Non-pigmented ciliary epithelial cell (primary cell): ENCODE data around the gene TGM2.

Experiments used
- DNase-seq: peaks from one replicate; pipeline ENCODE4 v3.0.0-alpha.2; 2010; ENCODE audit warnings: low read depth

TGM2 gene

DNA sequence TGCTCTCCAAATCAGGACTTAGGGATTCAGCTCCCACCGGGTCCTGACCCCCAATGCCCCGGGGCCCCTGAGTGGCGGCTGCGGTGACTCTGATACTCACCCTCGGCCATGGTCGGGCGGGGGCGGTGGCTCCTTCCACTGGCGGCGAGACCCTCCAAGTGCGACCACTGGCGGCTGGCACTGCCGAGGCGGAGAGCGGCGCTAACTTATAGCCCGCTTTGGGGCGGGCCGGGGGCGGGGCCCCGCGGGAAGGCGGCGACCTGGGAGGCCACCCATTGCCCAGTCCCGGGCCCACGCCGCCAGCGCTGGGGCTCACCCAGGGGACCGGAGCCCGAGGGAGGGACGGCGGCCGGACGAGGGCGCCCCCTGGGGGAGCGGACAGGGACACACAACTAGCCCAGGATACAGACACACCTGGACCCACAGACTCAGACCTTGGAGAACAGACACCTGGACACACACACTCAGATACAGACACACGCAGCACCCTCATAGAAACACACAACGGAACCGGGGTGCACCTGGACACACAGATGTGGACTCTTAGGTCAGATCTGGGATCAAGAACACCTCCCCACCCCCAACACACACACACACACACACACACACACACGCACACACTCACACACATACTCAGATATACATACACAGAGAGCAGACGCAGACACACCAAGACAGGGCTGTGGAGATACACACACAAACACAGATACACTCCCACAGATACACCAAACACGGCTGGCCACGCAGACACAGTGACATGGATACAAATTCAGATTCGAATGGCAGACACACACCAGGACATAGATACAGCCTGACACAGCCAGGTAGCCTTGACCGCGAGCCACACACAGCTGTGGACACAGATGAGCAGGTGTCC, at the start of gene TGM2:
Gene TGM2 (minus strand): TSS at position 182 of the 877 bp plus-strand sequence. CDS start 72 bp downstream, at position 110.
- DNase-seq: no peak

DNA sequence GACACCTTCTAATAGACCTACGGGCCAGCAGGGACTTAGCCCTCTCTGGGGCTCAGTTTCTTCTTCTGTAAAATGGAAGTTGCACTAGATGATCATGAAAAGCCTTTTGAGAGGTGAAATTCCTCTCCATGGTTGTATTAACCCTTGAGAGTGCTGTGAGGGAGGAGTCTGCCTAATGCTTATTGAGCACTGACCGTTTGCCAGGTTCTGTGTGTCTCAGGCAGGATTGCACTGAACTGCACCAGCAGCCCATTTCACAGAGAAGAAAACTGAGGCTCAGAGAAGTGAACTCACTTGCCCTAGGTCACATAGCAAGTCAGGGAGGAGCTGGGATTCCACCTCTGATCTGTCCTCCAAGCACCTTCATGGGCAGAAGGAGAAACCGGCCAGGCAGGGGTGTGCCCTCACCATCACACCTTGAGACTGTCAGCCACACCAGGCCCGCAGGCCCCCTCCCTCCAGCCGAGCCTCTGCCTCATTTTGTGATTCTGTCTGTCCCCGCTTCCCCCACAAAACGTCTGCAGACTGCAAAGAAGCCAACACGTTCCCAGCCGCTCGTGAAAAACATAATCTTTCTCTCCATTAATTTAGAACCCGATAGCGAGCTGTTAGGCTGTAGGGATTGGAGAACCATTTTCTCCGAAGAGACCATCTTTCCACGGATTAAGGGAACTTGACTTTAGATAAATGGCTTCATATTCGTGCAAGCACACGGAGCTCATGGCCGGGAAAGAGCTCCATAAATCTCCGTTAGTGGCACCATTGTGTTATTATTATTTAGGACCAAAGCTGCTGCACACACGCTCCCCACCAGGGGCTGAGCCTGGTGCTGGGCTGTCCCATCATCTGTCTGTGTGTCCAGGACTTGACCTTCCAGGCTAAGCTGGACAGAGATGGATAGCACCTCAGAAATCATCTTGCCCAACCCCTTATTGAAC, 49.5 kb upstream of the TGM2 start:
- no peak for DNase-seq

DNA sequence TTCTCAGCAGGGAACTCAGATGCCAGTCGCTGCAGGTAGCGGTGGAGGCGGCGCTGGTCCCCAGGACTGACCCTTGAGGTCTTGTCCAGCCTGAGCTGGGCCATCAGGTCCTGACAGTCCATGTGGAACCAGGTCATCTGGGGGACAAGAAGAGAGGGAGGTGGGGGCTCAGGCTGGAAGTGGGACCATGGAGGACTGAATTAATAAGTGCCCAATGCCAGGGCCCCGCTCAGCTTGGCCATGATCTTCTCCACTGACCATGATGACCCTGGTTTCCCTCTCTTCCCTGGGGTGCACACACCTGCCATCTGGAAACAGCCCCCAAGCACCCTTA, 48.5 kb upstream of the TGM2 start:
- DNase-seq: no peak

DNA sequence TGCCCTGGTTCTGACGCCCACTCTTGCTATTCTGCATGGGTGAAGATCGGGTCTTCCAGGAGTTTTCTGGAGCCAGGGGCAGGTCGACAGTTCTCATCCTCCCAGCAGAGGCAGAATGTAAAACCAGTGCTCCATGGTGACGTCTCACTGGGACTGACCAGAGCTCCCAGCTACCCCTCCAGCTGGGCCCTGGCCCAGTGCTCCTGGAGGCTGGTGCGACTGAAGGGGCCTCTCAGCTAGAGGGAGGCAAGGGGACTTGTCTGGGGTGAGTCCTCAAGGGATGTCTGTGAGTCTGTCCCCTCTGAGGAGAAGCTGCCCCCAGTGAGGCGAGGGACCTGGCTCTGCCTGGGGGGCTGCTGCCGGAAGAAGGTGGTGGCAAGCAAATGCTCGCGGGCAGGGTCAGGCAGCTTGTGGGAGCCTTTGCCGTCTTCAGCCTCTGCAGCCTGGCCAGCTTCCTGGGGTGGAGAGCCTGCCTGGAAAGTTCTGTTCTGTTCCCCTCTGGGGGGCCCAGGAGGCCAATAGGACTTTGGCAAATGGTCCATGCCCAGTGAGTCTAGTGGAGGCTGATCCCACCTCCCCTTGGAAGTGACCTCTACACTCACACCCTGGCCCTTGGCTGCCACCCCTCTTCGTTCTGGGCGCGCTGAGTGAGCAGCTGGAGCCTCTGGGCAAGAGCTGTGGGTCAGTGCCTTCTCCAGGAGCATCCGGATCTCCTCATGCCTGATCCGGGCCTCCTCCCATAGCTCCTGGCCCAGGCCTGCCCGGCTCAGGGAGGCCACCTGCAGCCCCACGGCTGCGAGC, 47.9 kb upstream of the TGM2 start:
- DNase-seq: no peak

DNA sequence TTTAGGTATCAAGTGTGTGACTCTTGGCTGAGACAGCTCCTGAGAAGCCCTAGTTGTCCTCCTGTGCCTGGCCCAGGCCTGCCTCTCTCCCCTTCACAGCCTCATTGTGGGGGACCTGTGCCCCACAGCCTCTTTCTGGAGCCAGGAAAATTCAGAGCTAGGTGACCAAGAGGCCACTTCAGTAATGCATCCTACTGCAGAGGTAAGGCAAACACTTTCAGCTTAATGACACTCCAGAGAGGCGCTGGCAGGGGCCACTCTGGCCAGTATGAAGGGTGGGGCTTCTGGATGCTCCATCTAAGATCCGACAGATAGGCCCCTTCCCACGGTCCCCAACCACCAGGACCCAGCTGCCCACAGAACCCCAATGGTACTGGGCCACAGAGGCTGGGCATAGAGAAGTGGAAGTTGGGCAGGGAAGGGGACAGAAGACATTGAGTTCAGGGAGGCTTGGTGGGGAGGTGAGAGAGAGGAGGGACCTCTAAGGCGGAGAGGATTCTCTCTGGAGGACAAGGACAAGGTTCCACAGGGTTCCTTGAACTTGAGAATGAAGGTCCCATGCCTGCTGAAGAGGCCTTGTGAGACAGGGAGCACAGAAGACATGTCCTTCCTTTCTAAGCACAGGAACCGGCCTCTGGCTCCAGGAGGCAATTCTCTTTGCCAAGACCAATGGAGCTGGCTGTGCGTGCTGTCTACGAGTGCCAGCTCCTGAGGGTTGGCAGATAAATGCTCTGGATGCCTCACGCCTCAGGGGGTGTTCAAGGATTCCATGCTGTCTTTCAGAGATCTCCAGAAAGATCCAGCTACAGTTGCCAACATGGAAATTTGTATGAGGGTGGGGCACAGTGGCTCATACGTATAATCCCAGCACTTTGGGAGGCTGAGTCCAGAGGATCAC, 46.4 kb upstream of the TGM2 start:
- DNase-seq: no peak

DNA sequence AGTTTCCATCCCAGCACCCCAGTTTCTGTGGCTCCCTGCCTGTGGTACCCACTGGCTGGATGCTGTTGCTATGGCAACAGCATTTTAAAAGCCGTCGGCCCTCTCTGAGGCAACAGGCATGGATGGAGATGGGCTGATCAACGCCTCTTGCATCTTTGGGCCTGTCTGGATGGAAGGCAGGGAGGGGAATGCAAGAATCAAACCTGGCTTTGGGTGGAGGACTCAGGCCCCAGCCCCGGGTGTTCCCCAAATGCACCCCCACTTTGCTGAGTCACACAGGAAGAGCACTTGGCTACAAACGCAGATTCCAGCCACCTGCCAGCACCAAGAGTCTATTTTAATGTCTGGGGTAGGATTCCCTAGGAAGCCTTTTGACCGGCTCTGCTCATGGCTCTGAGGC, 45.7 kb upstream of the TGM2 start:
- no peak for DNase-seq

DNA sequence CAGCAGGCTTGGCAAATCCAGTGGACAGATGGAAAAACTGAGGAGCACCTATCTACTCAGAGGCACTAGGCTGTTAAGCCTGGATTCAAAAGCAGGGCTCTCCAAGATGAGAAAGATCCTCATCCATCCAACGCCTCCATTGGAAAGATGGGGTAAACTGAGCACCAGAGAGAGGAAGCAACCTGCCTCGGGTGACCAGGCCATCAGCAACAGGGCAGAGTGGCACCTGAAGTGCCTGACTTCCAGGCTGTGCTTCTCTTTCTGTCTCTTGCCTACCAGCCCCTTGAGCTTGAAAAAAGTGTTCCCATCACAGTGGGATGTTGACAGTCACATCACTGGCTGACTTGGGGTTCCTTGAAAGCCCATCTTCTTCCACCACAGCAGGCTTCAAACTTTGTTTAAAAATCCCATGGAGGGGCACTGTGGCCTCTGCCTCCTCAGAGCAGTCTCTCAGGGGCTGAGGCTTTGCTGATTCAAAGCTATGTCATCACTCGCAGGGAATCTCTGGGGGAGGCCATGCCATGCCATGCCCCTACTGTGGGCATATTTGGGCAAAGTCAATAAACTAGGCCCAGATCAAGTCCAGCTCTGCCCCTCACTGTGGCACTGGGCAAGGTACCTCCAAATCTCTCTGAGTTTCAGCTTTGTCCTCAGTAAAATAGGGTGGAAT, 44.8 kb upstream of the TGM2 start:
- DNase-seq: no peak

DNA sequence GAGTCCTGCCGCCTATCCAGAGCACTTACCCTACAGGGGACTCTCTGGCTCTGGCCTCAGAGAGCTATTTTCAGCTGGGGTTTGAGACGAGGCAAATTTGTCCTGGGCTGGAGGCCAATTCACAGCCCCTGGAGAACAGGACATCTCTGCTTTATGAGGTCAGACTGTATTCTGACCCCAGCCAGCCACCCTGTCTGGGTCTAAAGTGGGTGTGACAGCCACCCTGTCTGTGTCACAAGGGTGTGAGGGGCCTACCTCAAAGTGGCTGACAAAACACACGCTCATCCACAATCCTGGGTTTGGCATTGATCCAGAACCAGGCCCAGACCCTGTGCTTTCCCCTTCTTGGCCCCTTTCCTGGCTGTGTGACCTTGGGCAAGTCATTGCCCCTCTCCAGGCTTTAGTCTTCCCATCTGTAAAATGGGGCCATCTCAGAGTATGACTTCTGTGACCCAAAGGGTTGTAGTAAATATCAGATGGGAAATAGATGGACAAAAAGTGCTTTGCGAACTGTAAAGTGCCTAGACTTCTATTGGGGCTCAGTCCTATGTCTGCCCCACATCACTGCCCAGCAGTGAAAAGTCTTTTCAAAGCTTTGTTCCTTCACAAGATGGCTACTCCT, 44.1 kb upstream of the TGM2 start:
- DNase-seq: no peak

DNA sequence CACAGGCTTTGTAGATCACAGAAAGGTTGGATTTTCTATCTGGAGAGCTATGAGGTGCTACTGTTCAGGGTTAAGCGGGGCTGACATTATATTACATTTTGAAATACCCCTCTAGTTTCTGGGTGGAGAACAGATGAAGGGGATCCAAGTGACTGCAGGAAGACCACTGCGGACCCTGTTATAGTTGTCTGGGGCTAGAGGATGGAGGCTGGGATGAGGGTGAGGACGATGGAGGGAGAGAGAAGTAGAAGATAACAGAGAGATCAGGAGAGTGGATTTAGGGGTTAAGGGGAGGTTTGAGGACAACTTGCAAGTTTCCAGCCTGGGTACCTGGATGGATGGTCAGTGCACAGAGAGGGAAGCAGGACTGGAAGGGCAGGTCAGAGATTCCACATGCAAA, 43.5 kb upstream of the TGM2 start:
- DNase-seq: no peak

DNA sequence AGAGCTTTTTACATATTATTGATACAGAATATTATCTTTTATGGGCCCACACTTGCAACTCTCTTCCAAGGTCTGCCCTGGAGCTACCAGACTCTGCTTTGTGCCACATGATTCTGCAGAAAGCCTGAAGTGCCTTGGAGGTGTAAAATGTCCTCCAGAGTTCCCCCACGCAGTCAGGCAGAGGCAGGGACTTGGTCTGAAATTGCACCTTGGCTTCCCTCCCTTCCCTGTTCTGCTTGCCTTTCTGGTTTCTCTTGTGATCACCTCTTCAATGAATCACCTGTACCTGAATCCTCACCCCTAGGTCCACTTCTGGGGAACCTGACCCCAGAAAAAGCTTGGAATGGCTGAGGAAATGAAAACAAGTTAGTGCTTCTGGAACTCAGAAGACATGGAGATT, 43.0 kb upstream of the TGM2 start:
- DNase-seq: no peak

DNA sequence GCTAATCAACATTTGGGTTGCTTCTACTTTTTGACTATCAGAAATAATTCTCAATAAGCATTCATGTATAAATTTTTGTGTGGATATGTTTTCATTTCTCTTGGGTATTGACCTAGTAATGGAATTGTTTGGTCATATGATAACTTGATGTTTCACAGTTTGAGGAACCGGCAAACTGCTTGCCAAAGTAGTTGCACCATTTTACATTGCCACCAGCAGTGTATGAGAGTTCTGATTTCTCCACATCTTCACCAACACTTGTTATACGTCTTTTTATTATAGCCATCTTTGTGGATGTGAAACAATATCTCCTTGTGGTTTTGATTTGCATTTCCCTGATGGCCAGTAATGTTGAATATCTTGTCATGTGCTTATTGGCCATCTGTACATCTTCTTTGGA, 42.6 kb upstream of the TGM2 start:
- DNase-seq: no peak

DNA sequence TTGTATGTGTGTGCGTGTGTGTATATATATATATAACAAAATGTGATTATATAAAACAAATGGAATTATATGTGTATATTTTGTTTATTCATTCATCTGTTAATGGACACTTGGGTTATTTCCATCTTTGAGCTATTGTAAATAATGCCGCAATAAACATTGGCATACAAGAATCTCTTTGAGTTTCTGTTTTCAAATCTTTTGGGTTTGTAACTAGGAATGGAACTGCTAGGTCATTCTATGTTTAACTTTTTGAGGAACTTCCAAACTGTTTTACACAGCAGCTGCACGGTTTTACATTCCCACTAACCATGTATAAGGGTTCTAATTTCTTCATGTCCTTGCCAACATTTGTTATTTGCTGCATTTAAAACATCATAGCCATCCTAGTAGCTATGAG, 39.9 kb upstream of the TGM2 start:
- no peak for DNase-seq

DNA sequence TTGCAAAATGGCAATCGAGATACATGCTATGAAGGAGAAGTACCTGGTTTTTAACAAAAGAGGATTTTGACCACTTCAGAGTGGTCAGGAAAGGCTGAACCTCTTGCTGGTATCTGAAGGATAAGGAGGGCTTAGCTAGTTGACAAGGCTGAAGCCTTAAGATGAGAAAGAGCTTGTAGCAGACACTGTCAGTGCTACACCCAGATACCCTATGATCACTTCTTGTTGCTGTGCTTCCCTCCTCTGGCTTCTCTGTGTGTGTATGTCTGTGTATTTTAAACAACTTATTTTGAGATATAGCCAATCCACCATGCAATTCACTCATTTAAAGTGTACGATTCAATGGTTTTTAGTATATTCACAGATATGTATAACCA, 38.9 kb upstream of the TGM2 start:
- no peak for DNase-seq

DNA sequence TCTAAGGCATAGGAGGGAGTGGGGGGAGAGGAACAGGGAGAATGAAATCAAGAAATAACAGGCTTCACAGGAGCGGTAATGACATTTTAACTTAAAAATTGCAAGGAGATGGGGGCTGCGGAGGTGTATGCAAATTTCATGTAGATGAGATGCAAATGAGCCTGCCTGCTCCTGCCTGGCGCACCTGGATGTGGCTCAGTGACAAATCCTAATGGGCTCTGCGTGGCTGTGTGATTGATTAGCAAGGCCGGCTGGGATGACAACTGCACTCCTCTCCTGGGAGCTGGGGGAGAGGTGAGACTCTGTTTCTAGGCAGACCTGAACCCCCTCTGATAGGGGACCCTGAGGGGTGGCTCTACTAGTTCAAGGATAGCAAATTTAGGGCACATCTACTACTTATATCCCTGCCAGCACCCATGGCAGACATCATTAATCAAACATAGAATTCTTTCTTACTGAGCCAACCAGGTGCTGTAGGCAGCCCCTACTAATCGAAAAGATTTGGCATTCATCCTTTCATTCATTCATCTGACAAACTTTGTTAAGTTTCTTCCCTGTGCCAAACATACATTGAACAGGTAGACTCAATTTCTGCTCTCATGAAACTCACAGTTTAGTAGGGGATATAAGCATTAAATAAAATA, 38.4 kb upstream of the TGM2 start:
- DNase-seq: no peak

DNA sequence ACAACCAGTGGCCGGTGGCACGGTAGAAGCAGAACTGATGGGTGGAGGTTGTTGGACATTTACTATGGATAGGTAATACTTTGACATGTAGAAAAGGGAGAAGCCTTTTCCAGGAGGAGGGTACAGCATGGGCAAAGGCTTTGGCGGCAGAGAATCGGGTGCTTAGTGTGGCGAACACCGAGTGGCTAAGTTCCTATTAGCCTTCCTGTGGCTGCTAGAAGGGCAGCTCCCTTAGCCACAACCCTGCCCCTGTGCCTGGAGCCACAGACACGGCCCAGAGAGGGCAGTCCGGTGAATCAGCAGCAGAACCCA, 37.9 kb upstream of the TGM2 start:
- DNase-seq: no peak

DNA sequence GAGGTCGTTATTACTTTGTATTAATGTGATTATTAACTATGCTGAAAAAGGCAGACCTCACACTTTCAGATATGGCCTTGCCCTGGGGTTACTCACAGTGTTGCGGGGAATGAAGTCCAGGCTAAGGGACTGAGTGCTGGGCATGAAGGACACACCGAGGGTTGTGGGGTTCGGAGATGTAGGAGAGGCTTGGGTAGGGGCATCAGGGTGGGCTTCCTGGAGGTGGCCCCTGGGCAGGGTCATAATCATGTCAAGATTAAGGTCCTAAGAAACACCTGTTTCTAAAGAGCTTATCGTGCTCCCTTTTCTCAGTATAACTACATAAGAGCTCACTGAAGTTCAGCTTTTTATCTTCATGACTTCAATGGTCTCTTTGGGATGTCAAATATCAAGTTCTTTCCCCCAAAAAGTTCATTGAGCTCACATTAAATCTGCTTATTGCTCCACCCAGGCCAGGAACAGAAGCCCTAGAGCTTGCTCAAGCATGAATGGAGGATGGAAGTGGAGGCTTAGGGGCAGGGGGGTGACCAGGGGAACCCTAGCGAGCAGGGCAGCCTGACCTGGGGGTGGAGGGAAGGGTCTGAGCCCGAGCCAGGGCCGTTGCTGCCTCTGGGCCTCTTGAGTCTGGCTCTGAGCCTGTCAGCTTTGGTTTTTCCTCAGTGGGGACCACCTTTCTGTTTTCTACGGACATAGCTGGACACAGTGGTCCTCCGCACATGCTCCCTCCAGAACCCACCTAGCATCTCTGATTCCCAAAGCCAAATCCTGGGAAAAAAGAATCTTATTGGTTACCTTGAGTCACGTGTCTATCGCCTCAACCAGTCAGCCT, 37.3 kb upstream of the TGM2 start:
- DNase-seq: no peak

DNA sequence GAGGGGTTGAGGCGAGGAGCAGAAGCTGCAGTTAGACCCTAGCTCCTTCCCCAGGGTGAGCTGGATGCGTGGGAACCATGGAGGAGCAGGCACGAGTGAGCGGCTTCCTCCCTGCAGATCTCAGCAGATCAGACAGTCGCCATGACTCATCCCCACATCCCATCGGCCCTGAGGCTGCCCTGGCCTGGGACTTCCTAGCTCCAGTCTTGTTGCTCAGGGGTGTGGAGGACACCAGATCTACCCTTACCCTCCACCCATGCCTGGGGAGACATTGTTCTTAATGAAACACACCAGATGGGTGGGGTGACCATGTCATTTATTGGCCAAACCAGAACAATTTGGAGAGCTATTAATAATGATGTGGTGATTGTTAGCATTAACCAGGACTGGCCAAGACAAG, 36.3 kb upstream of the TGM2 start:
- DNase-seq: no peak

DNA sequence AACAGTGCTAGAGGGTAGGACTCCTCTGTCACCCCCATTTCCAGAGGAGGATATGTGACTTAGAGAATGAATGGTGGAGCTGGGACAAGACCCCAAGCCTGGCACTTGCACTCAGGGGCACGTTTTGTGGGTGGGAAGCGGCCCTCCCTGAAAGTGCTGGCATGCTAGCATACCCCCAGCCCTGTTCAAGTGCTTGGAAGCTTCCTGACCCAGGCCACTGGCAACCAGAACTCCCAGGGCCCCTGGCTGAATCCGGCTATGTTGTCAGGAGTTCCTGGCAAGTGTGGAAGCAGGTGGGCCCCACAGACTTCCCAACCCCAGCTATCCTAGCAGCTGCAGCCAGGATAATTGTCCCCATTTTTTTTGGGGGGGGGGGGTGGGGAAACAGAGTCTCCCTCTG, 35.6 kb upstream of the TGM2 start:
- DNase-seq: no peak
